ENCODE measurements around the gene DGKH.

- TF ChIP-seq CTCF (conservative IDR thresholded peaks at IDR 0.05; ENCODE audit: low read length) (no peak), EZH2phosphoT487 (IDR thresholded peaks at IDR 0.05; ENCODE audit: borderline replicate concordance) (no peak)
Observed at GRCh38 chr13:42112864-42113263, 64.4 kb downstream of the DGKH start.
